ENCODE measurements around the gene STPG1. TPM values are rescaled to one million over a fixed set of nuclear protein-coding genes. Genes with fewer than 3 reads are reported as not detected.
A peak's percentile ranks its signal among the peaks of the same experiment; 100 is the strongest.
"Not testable (repeated sequence)": the region's sequence is repeated elsewhere in the genome, so short reads cannot be mapped to it uniquely, and the experiment has no call there.

STPG1 gene
- total RNA-seq, 1 donor: 10.0 TPM

DNA sequence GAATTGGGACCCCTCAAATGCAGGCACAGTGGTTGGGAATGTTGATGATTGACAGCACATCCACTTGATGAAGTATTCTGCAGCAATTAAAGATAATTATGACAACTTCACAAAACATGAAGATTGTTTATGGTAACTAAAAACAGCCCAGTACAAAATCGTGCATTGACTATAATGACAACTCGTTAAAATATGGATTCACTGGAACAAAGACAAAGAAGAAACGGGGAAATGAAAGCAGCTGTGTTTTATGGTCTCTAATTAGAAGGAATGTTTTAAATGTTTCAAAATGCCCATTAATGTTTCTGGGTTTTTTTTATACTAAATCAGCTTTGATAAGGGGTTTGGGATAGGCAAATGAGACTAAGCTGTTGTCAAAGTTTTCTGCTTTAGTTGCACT is 38.2 kb upstream of the STPG1 start:
- H3K4me3 ChIP-seq (ENCODE audit: low read depth, low read length): no peak overlapping the region
- TF ChIP-seq, protein P1, sequence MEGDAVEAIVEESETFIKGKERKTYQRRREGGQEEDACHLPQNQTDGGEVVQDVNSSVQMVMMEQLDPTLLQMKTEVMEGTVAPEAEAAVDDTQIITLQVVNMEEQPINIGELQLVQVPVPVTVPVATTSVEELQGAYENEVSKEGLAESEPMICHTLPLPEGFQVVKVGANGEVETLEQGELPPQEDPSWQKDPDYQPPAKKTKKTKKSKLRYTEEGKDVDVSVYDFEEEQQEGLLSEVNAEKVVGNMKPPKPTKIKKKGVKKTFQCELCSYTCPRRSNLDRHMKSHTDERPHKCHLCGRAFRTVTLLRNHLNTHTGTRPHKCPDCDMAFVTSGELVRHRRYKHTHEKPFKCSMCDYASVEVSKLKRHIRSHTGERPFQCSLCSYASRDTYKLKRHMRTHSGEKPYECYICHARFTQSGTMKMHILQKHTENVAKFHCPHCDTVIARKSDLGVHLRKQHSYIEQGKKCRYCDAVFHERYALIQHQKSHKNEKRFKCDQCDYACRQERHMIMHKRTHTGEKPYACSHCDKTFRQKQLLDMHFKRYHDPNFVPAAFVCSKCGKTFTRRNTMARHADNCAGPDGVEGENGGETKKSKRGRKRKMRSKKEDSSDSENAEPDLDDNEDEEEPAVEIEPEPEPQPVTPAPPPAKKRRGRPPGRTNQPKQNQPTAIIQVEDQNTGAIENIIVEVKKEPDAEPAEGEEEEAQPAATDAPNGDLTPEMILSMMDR (IDR thresholded peaks at IDR 0.05; ENCODE audit: insufficient read depth, low read length): no peak
- DNase-seq (ENCODE audit: low read depth): no peak

DNA sequence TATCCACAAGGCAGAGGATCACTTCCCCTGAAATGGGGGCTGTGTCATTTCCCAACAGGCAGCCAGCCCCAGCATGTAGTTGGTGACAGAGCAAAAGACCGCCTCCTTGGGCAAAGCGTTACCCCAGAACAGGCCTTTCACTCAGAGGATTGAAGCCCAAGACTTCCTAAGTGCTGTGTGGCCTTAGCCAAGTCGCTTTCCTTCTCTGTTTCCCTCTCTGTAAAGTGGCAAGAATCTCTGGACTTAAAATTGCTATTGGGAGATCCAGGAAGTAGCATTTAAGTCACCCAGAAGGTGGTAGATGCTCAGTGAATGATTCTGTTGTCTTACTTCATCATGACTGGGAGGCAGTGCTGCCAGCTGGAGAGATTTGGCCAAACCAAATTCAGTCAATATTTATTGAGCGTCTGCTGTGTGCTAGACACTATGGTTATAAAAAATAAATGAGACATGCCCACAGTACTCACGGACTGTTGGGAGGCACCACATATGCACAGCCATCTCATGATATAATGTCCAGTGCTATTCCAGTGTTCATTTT is 37.3 kb upstream of the STPG1 start:
- H3K4me3 ChIP-seq (ENCODE audit: low read depth, low read length): no peak overlapping the region
- no peak for DNase-seq (ENCODE audit: low read depth)
- TF ChIP-seq, protein P1 (IDR thresholded peaks at IDR 0.05; ENCODE audit: insufficient read depth, low read length): no peak

DNA sequence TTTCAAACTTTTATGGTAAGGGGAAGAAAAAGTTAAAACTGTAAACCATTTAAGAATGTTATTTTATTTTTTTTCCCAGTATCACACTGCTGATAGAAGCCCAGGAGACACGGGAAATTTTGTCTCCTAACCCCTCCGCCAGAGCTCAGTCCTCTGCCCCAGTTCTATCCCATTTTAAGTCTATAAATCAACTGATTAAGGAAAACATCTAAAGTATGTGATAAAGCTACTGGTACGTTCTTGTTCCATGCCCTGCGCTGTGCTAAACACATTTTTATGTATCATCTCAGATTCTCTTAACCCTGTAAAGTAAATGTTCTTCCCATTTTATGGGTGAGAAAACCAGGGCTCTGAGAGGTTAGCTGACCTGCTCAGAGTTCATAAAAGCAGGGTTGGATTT is 36.7 kb upstream of the STPG1 start:
- no peak overlapping the region for H3K4me3 ChIP-seq (ENCODE audit: low read depth, low read length)
- TF ChIP-seq, protein P1 (IDR thresholded peaks at IDR 0.05; ENCODE audit: insufficient read depth, low read length): no peak
- no peak for DNase-seq (ENCODE audit: low read depth)

DNA sequence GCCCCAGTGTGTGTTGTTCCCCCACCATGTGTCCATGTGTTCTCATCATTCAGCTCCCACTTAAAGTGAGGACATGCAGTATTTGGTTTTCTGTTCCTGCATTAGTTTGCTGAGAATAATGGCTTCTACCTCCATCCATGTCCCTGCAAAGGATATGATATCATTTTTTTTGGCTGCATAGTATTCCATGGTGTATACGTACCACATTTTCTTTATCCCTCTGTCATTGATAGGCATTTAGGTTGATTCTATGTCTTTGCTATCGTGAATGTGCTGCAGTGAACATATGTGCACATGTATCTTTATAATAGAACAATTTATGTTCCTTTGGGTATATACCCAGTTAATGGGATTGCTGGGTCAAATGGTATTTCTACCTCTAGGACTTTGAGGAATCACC is 32.9 kb upstream of the STPG1 start:
- not testable (repeated sequence) for H3K4me3 ChIP-seq (ENCODE audit: low read depth, low read length); DNase-seq (ENCODE audit: low read depth)

DNA sequence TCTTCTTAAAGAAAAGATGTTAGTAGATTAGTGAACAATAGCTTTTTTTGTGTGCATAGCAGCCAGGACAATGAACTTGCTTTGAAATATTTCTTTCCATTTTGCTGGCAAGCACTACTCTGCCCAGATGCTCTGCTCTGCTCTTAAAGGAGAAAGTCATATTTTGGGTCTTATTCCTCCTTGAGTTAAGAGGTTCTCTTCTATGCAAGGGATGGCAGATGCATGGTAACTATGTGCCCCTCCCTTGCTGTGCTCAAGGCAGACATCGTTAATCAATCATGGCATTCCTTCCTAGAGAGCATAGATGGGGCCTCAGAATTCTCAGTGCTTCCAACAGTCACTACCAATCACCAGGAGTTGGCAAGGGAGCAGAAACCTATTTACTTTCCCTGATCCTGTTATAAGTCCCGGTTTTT is 29.7 kb upstream of the STPG1 start:
- no peak overlapping the region for H3K4me3 ChIP-seq (ENCODE audit: low read depth, low read length)
- DNase-seq (ENCODE audit: low read depth): peak; percentile 78
- TF ChIP-seq, protein P1 (IDR thresholded peaks at IDR 0.05; ENCODE audit: insufficient read depth, low read length): no peak

DNA sequence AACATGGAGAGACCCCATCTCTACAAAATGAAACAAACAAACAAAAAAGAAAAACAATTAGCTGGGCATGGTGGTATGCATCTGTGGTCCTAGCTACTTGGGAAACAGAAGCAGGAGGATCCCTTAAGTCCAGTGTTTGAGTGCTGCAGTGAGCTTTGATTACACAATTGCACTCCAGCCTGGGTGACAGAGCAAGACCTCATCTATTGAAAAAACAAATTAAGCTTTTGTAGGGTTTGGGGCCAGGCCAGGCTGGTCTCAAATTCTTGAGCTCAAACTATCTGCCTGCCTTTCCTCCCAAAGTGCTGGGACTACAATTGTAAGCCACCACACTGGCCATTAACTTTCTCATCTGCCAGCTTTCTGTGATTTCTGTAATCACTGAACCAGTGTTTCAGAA is 29.2 kb upstream of the STPG1 start:
- TF ChIP-seq, protein P1 (IDR thresholded peaks at IDR 0.05; ENCODE audit: insufficient read depth, low read length): no peak
- peak; percentile 57 for DNase-seq (ENCODE audit: low read depth)
- H3K4me3 ChIP-seq (ENCODE audit: low read depth, low read length): no peak overlapping the region

DNA sequence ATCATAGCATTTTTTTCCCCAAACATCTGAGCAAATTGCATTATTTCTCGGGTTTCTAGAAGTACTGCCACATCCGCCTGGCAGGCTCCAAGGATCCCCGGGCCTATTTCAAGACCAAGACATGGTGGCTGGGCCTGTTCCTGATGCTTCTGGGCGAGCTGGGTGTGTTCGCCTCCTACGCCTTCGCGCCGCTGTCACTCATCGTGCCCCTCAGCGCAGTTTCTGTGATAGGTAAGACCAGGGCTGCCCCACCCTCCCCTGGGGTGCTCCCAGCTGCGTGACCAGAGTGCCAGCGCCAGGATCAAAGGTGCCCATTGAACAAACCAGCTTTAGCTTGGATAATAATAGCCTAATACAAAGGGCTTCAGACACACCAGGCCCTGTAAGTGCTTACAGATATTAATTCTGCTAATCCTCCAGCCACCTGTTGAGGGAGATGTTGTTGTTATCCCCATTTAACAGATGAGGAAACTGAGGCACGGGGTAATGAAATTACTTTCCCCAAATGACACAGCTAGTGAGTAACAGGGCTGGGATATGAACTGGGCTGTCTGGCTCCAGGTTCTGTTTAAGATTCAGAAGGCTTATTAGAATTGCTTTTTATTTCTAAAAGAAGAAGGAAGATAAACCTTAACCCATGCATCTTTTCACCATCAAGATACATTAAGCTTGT is 28.6 kb upstream of the STPG1 start:
- H3K4me3 ChIP-seq (ENCODE audit: low read depth, low read length): no peak overlapping the region
- TF ChIP-seq, protein P1 (IDR thresholded peaks at IDR 0.05; ENCODE audit: insufficient read depth, low read length): no peak
- no peak for DNase-seq (ENCODE audit: low read depth)
